ENCODE results near the gene FBLL1. TPM values are rescaled to one million over a fixed set of nuclear protein-coding genes. Genes with fewer than 3 reads are reported as not detected.

Gene FBLL1
- total and polyA plus RNA-seq, 9 of the 15 experiments (the other 6 are each of a cell fraction or from before 2014, with no cell fraction given): not detected

DNA sequence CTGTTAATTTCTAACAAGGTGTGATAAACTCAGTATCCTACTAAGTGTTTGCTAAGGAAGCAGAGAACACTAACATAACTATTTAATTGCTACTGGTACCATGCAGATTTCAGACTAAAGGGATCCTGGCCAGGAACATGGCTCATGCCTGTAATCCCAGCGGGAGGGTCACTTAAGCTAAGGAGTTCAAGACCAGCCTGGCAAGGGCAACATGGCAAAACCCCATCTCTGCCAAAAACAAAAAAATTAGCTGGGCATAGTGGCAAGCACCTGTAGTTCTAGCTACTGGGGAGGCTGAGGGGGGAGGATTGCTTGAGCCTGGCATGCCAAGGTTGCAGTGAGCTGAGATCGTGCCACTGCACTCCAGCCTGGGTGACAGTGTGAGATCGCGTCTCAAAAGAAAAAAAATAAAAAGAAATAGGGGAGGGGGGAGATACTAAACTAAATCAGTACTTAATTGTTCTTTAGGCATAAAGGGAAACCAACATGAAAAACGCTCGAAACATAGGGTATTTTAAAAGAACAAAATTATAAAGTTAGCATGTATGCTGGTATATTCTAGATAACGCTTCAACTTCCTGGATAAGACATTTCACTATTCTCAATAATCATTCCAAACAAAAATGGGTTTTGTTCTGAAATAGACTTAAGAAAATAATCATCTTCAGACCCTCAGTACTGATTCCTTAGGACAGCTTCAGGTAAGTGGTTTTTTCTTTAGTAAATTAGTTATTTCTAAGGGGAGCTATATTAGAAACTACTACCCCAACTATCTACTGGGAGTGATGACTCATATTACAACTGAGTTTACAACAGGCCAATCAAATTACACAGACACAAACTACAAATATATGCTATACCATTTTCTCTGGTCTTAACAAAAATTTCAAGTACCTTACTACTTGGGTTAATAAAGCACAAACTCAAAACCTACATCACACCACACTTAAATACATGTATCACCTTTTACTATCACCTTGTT, 46.6 kb downstream of the FBLL1 start (continued):
- TF ChIP-seq HMGXB4 (CRISPR knock-in tag; IDR thresholded peaks at IDR 0.05) (no peak), PTRF (tag; IDR thresholded peaks at IDR 0.05) (no peak), RUNX1 (IDR thresholded peaks at IDR 0.05; ENCODE audit: low read depth) (no peak), RBM15 (IDR thresholded peaks at IDR 0.05; ENCODE audit: insufficient read depth, low read length) (no peak), EGR1 (conservative IDR thresholded peaks at IDR 0.05) (no peak), CCAR2 (IDR thresholded peaks at IDR 0.05; ENCODE audit: low read depth, low read length) (no peak), CTBP1 (IDR thresholded peaks at IDR 0.05; ENCODE audit: borderline replicate concordance) (no peak), JUND (IDR thresholded peaks at IDR 0.05; ENCODE audit: borderline replicate concordance, low read depth, low read length) (peak; percentile 80), JUND (tag; IDR thresholded peaks at IDR 0.05; ENCODE audit: borderline replicate concordance, low read depth, low read length) (peak; percentile 72), CEBPZ (IDR thresholded peaks at IDR 0.05; ENCODE audit: borderline replicate concordance, low read depth, low read length) (no peak), OTX1 (CRISPR knock-in tag; IDR thresholded peaks at IDR 0.05) (no peak), TSHZ1 (CRISPR knock-in tag; IDR thresholded peaks at IDR 0.05) (no peak), ATF3 (IDR thresholded peaks at IDR 0.05) (peak; percentile 89), ATF3 (CRISPR knock-in tag; conservative IDR thresholded peaks at IDR 0.05) (no peak), MTF1 (CRISPR knock-in tag; IDR thresholded peaks at IDR 0.05; ENCODE audit: borderline replicate concordance) (no peak), KDM4B (IDR thresholded peaks at IDR 0.05; ENCODE audit: borderline replicate concordance in 2 of 2, low read depth in 1 of 2) (no peak), ZNF143 (CRISPR knock-in tag; IDR thresholded peaks at IDR 0.05) (no peak)

Data from K562 (cell line).